Nephron (organoid): ENCODE data around the gene CHN2.

ENCODE experiments used
- H3K27ac Mint-ChIP-seq, 3 experiments: 2 replicates each; pipeline ENCODE4 v1.8.0; 2020; ENCODE audit warnings: mixed read lengths in 3 of 3, mild to moderate bottlenecking in 2 of 3, moderate library complexity in 1 of 3
- H3K27me3 Mint-ChIP-seq: 2 replicates; pipeline ENCODE4 v1.8.0; 2021; ENCODE audit warnings: low read depth, mild to moderate bottlenecking, moderate library complexity, mixed read lengths
- H3K36me3 Mint-ChIP-seq: 2 replicates; pipeline ENCODE4 v1.8.0; 2020; ENCODE audit warnings: low read depth, mixed read lengths
- H3K4me1 Mint-ChIP-seq: 2 replicates; pipeline ENCODE4 v1.8.0; 2020; ENCODE audit warnings: mixed read lengths
- H3K4me3 Mint-ChIP-seq, 3 experiments: 2 replicates each; pipeline ENCODE4 v1.8.0; 2020; ENCODE audit warnings: mild to moderate bottlenecking in 3 of 3, mixed read lengths in 3 of 3, moderate library complexity in 2 of 3
- H3K9me3 Mint-ChIP-seq: 2 replicates; pipeline ENCODE4 v1.8.0; 2020; ENCODE audit warnings: mixed read lengths
- CTCF ChIP-seq, 3 experiments: fragments of 200-600 bp; sonication (generic); IDR thresholded peaks; one replicate each; pipeline ENCODE4 v1.5.0; 2021; ENCODE audit warnings: antibody characterized with exemption in 3 of 3; ENCODE audit not compliant: unreplicated experiment in 3 of 3

CHN2 gene

GRCh38 chr7:29421010-29421956 lies 226.7 kb downstream of the CHN2 start:
- peaks cover 12% of the 10 kb centered on the region for H3K4me1 Mint-ChIP-seq
- H3K27ac Mint-ChIP-seq = no peak overlapping the region
- no peaks in the 10 kb centered on the region for H3K36me3 Mint-ChIP-seq
- no peak overlapping the region for H3K4me3 Mint-ChIP-seq
- peaks cover 4% of the 10 kb centered on the region for H3K27me3 Mint-ChIP-seq
- TF ChIP-seq CTCF (IDR thresholded peaks at IDR 0.05; ENCODE audit: unreplicated experiment in 3 of 3) = no peak
- no peaks in the 10 kb centered on the region for H3K9me3 Mint-ChIP-seq

GRCh38 chr7:29422829-29423228 lies 228.3 kb downstream of the CHN2 start:
- TF ChIP-seq CTCF (IDR thresholded peaks at IDR 0.05; ENCODE audit: unreplicated experiment in 3 of 3) = no peak
- no peaks in the 10 kb centered on the region for H3K36me3 Mint-ChIP-seq
- H3K27me3 Mint-ChIP-seq = peaks cover 4% of the 10 kb centered on the region
- no peak overlapping the region for H3K4me3 Mint-ChIP-seq
- no peaks in the 10 kb centered on the region for H3K9me3 Mint-ChIP-seq
- H3K27ac Mint-ChIP-seq = no peak overlapping the region
- H3K4me1 Mint-ChIP-seq = peaks cover 9% of the 10 kb centered on the region

- Mint-ChIP-seq H3K36me3 (no peaks in the 10 kb centered on the region), H3K4me3 (no peak overlapping the region), H3K4me1 (peaks cover 9% of the 10 kb centered on the region), H3K27ac (no peak overlapping the region), H3K9me3 (no peaks in the 10 kb centered on the region), H3K27me3 (peaks cover 4% of the 10 kb centered on the region)
- no peak for TF ChIP-seq CTCF (IDR thresholded peaks at IDR 0.05; ENCODE audit: unreplicated experiment in 3 of 3)
Observed at GRCh38 chr7:29424295-29424983, 229.9 kb downstream of the CHN2 start.

GRCh38 chr7:29424984-29425309 lies 230.4 kb downstream of the CHN2 start:
- H3K4me1 Mint-ChIP-seq = peaks cover 7% of the 10 kb centered on the region
- H3K27me3 Mint-ChIP-seq = peaks cover 4% of the 10 kb centered on the region

GRCh38 chr7:29426587-29426986 lies 232.0 kb downstream of the CHN2 start:
- Mint-ChIP-seq H3K27ac (no peak overlapping the region), H3K4me3 (no peak overlapping the region), H3K9me3 (no peaks in the 10 kb centered on the region), H3K36me3 (no peaks in the 10 kb centered on the region), H3K4me1 (peaks cover 3% of the 10 kb centered on the region), H3K27me3 (peaks cover 4% of the 10 kb centered on the region)
- TF ChIP-seq CTCF (IDR thresholded peaks at IDR 0.05; ENCODE audit: unreplicated experiment in 3 of 3) = no peak

More at GRCh38 chr7:29424984-29425309, 230.4 kb downstream of the CHN2 start:
- Mint-ChIP-seq H3K36me3 (no peaks in the 10 kb centered on the region), H3K27ac (no peak overlapping the region), H3K9me3 (no peaks in the 10 kb centered on the region), H3K4me3 (no peak overlapping the region)
- TF ChIP-seq CTCF (IDR thresholded peaks at IDR 0.05; ENCODE audit: unreplicated experiment in 3 of 3) = no peak
